HG03103 (cell line): Measurements from ENCODE around the gene CPVL.
"Not testable (repeated sequence)": the region's sequence is repeated elsewhere in the genome, so short reads cannot be mapped to it uniquely, and the experiment has no call there.

Source experiments
- ATAC-seq: cut with Tn5 transposase; IDR thresholded peaks from one replicate; pipeline ENCODE4 v1.9.1; 2021; ENCODE audit warnings: low read depth; ENCODE audit not compliant: unreplicated experiment

The CPVL gene

GRCh38 chr7:29095631-29096445 is 50.5 kb downstream of the CPVL start:
- ATAC-seq, result no peak

GRCh38 chr7:29093091-29093490 is 53.2 kb downstream of the CPVL start:
- ATAC-seq, result not testable (repeated sequence)

- peak; percentile 95 for ATAC-seq
Measured at GRCh38 chr7:29091715-29092114, 54.6 kb downstream of the CPVL start.

- ATAC-seq, result peak; percentile 21
Measured at GRCh38 chr7:29090836-29091601, 55.3 kb downstream of the CPVL start.

- no peak for ATAC-seq
Measured at GRCh38 chr7:29090151-29090805, 56.1 kb downstream of the CPVL start.

- ATAC-seq, result no peak
Measured at GRCh38 chr7:29087840-29088170, 58.5 kb downstream of the CPVL start.

- no peak for ATAC-seq
Measured at GRCh38 chr7:29086545-29086944, 59.8 kb downstream of the CPVL start.

- ATAC-seq, result peak; percentile 87
Measured at GRCh38 chr7:29084832-29085231, 61.5 kb downstream of the CPVL start.

- no peak for ATAC-seq
Measured at GRCh38 chr7:29080803-29081202, 65.5 kb downstream of the CPVL start.

GRCh38 chr7:29078311-29079260 is 67.8 kb downstream of the CPVL start:
- no peak for ATAC-seq

GRCh38 chr7:29077854-29078253 is 68.5 kb downstream of the CPVL start:
- no peak for ATAC-seq

- ATAC-seq, result no peak
Measured at GRCh38 chr7:29077176-29077575, 69.2 kb downstream of the CPVL start.

- no peak for ATAC-seq
Measured at GRCh38 chr7:29076631-29077030, 69.7 kb downstream of the CPVL start.

- ATAC-seq, result no peak
Measured at GRCh38 chr7:29075606-29076005, 70.7 kb downstream of the CPVL start.

- no peak for ATAC-seq
Measured at GRCh38 chr7:29071203-29071874, 75.0 kb downstream of the CPVL start.

GRCh38 chr7:29066641-29067040 is 79.7 kb downstream of the CPVL start:
- ATAC-seq, result no peak

- ATAC-seq, result no peak
Measured at GRCh38 chr7:29065181-29065857, 81.0 kb downstream of the CPVL start.

GRCh38 chr7:29063872-29064271 is 82.5 kb downstream of the CPVL start:
- no peak for ATAC-seq

- ATAC-seq, result no peak
Measured at GRCh38 chr7:29063236-29063635, 83.1 kb downstream of the CPVL start.
